ENCODE measurements around the gene ZNF592. TPM values are rescaled to one million over a fixed set of nuclear protein-coding genes. Genes with fewer than 3 reads are reported as not detected.

ZNF592 gene
- total RNA-seq, 1 donor from 2014 or later = 36.1 TPM

- TF ChIP-seq CTCF (IDR thresholded peaks at IDR 0.05) = no peak
- H3K9me3 ChIP-seq = no peaks in the 10 kb centered on the region
- intact Hi-C loops (cut with DNase I) = no loop called here
- peak overlapping the region in 1 of 2 donors; percentile 57 for H3K27ac ChIP-seq
- peak in 1 of 2 donors; percentile 57 for DNase-seq (ENCODE audit: low spot score in 2 of 2)
- H3K4me3 ChIP-seq = no peak overlapping the region
- H3K4me1 ChIP-seq = peaks cover 5 to 38% of the 10 kb centered on the region in 2 donors
- H3K27me3 ChIP-seq = no peaks in the 10 kb centered on the region
- peaks cover 0 to 7% of the 10 kb centered on the region in 2 donors for H3K36me3 ChIP-seq
These were observed 78.9 kb downstream of the ZNF592 start for GRCh38 chr15:84827246-84827645.

DNA sequence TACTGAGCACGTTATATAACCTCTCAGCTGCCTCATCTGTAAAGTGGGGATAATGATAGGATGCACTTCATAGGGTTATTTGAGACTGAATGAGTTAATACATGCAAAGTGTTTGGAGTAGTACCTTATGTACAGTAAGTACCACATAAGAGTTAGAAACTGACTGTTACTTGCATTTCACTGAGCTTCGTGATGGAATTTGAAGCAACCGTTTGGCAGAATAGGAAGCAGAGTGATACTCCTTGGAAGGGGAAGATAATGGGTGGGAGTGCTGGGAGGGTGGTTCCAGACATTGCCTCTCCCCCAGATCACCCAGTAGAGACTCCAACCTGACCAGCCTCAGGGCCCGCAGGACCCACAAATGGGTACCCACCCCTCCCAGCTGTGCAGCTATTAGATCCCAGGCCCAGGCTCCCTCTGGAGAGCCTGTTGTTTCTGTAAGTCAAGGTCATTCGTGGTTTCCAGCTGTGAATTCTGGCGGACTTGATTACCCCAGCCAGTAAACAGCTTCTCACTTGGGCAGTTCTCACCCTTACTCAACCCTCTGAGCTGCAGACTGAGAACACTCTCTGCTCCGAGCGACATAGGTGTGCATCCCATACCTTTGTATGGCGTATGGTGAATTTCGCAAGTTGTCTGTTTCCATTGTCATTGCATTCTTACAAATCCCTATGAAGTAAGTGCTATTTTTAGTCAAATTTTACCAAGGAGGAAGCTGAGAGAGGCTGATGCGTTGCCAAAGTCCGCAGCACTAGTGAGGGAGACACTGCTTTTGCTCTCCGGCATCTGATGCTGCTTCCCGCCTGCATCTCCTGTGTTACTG is 79.9 kb downstream of the ZNF592 start:
- TF ChIP-seq CTCF (IDR thresholded peaks at IDR 0.05) = no peak
- Histone ChIP-seq H3K27ac (peak overlapping the region; percentile 57 to 63), H3K9me3 (no peaks in the 10 kb centered on the region), H3K27me3 (no peaks in the 10 kb centered on the region), H3K36me3 (peaks cover 7 to 16% of the 10 kb centered on the region in 2 donors), H3K4me1 (peaks cover 8 to 40% of the 10 kb centered on the region in 2 donors), H3K4me3 (no peak overlapping the region)
- peak in 1 of 2 donors; percentile 71 for DNase-seq (ENCODE audit: low spot score in 2 of 2)
- intact Hi-C loops (cut with DNase I) = no loop called here

- Histone ChIP-seq H3K36me3 (peaks cover 7 to 17% of the 10 kb centered on the region in 2 donors), H3K27me3 (no peaks in the 10 kb centered on the region), H3K4me3 (no peak overlapping the region), H3K9me3 (no peaks in the 10 kb centered on the region), H3K4me1 (peaks cover 9 to 37% of the 10 kb centered on the region in 2 donors), H3K27ac (peak overlapping the region in 1 of 2 donors; percentile 57)
- DNase-seq (ENCODE audit: low spot score in 2 of 2) = peak in 1 of 2 donors; percentile 57
- TF ChIP-seq CTCF (IDR thresholded peaks at IDR 0.05) = no peak
- intact Hi-C loops (cut with DNase I) = no loop called here
These were observed 81.0 kb downstream of the ZNF592 start for GRCh38 chr15:84829428-84829827.

DNA sequence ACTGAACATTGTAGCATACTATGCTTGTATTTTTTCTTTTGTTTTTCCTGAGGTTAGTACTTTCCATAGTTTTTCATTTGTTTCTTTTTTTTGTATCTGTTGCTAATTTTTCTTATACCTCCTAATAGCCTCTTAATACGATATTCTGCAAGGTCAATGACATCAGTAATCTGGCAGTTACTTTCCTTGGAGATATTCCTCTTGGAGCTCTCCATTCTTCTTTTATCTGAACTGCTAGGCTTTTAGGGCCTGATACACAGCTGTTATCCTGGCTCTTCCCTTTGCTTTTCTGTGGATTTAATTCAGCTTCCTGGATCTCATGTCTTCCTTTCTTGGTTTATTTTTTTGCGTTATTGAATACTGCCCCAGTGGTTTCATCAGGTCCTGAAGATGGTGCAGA is 81.6 kb downstream of the ZNF592 start:
- Histone ChIP-seq H3K36me3 (peaks cover 13 to 23% of the 10 kb centered on the region in 2 donors), H3K27me3 (no peaks in the 10 kb centered on the region), H3K27ac (peak overlapping the region in 1 of 2 donors; percentile 42), H3K9me3 (no peaks in the 10 kb centered on the region), H3K4me3 (no peak overlapping the region), H3K4me1 (peaks cover 9 to 37% of the 10 kb centered on the region in 2 donors)
- intact Hi-C loops (cut with DNase I) = no loop called here
- no peak for TF ChIP-seq CTCF (IDR thresholded peaks at IDR 0.05)
- no peak for DNase-seq (ENCODE audit: low spot score in 2 of 2)

DNA sequence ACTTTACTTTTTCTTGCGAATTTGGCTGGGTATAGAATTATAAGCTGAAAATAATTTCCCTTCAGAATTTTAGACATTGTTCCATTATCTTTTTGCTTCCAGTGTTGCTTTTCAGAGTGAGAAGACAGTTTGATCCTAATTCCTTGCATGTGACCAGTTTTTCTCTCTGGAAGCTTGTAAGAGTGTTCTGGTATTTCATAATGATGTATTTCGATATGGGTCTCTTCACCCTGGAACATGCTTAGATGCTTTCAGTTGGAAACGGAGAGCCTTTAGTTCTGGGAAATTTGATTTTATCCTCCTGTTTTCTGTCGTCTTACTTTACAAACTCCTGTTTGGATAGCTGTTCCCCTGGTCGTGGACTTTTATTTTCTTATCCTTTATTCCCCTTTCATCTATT is 82.6 kb downstream of the ZNF592 start:
- intact Hi-C loops (cut with DNase I) = no loop called here
- no peaks in the 10 kb centered on the region for H3K27me3 ChIP-seq
- no peaks in the 10 kb centered on the region for H3K9me3 ChIP-seq
- no peak overlapping the region for H3K4me3 ChIP-seq
- TF ChIP-seq CTCF (IDR thresholded peaks at IDR 0.05) = no peak
- peaks cover 21 to 25% of the 10 kb centered on the region in 2 donors for H3K36me3 ChIP-seq
- DNase-seq (ENCODE audit: low spot score in 2 of 2) = no peak
- H3K27ac ChIP-seq = peak overlapping the region in 1 of 2 donors; percentile 42
- peaks cover 9 to 43% of the 10 kb centered on the region in 2 donors for H3K4me1 ChIP-seq
